IMR-90 (cell line): ENCODE results near the gene ACOX2. TPM values are rescaled to one million over a fixed set of nuclear protein-coding genes. Genes with fewer than 3 reads are reported as not detected.

Experiments
- ATAC-seq: fragments of 200-7000 bp; cut with Tn5 transposase; 2 replicates; pipeline ENCODE4 v1.9.1; 2020; ENCODE audit warnings: low read depth, mild to moderate bottlenecking, moderate library complexity
- BruUV-seq: library from RNA; stranded (reverse); fragments of 400-500 nt; replicated peaks from 2 replicates; lab custom pipeline; 2021; lab: Mats Ljungman, UMichigan
- CTCF ChIA-PET: fragments of 300-600 bp; formaldehyde crosslinking; extraction: SDS; loops from one replicate; lab custom pipeline; 2021; ENCODE audit warnings: antibody characterized with exemption; lab: Yijun Ruan, JAX
- POLR2A ChIA-PET: fragments of 300-600 bp; sonication (Branson Sonifier 250); formaldehyde crosslinking; loops from one replicate; lab custom pipeline; 2022; ENCODE audit warnings: antibody characterized with exemption; ENCODE audit not compliant: unreplicated experiment; lab: Charles Lee
- DNase-seq: peaks from one replicate; pipeline ENCODE4 v3.0.0; 2013
- H2AFZ ChIP-seq: replicated peaks from 2 replicates; pipeline ENCODE3; 2013; ENCODE audit warnings: low read length, mild to moderate bottlenecking; ENCODE audit not compliant: poor library complexity
- H2AK5ac ChIP-seq: 2 replicates; pipeline ENCODE4 v1.6.1; 2013; ENCODE audit warnings: low read depth, low read length, inconsistent platforms
- H2AK9ac ChIP-seq: replicated peaks from 2 replicates; pipeline ENCODE3; 2013; ENCODE audit warnings: mild to moderate bottlenecking, low read depth, low read length, moderate library complexity; ENCODE audit not compliant: poor library complexity
- H2BK120ac ChIP-seq: 2 replicates; pipeline ENCODE4 v1.6.1; 2013; ENCODE audit warnings: low read depth, low read length, inconsistent platforms
- H2BK15ac ChIP-seq: 3 replicates; pipeline ENCODE4 v1.6.1; 2013; ENCODE audit warnings: low read depth, low read length, inconsistent platforms
- H2BK20ac ChIP-seq: 2 replicates; pipeline ENCODE4 v1.6.1; 2013; ENCODE audit warnings: low read depth, mild to moderate bottlenecking, inconsistent platforms, low read length, moderate library complexity
- H2BK5ac ChIP-seq: 2 replicates; pipeline ENCODE4 v1.6.1; 2013; ENCODE audit warnings: mild to moderate bottlenecking, low read depth, low read length, inconsistent platforms; ENCODE audit not compliant: poor library complexity, severe bottlenecking
- H3K14ac ChIP-seq: replicated peaks from 2 replicates; pipeline ENCODE4 v1.6.1; 2013; ENCODE audit warnings: low read depth, low read length, inconsistent platforms
- H3K18ac ChIP-seq: 2 replicates; pipeline ENCODE4 v1.6.1; 2013; ENCODE audit warnings: low read depth, low read length, control low read depth
- H3K23ac ChIP-seq: 2 replicates; pipeline ENCODE4 v1.6.1; 2013; ENCODE audit warnings: low read depth, low read length, inconsistent platforms
- H3K27ac ChIP-seq: 2 replicates; pipeline ENCODE4 v1.5.1; 2013; ENCODE audit warnings: mild to moderate bottlenecking, control low read depth, low read length; ENCODE audit not compliant: insufficient read depth
- H3K27me3 ChIP-seq: 2 replicates; pipeline ENCODE4 v1.6.1; 2013; ENCODE audit warnings: low read length; ENCODE audit not compliant: control insufficient read depth, insufficient read depth
- H3K36me3 ChIP-seq: 2 replicates; pipeline ENCODE4 v1.6.1; 2013; ENCODE audit warnings: low read length, mixed read lengths; ENCODE audit not compliant: control insufficient read depth, insufficient read depth
- H3K4ac ChIP-seq: 2 replicates; pipeline ENCODE4 v1.6.1; 2013; ENCODE audit warnings: low read depth, low read length, inconsistent platforms
- H3K4me1 ChIP-seq: 2 replicates; pipeline ENCODE4 v1.6.1; 2013; ENCODE audit warnings: low read length, mixed read lengths; ENCODE audit not compliant: control insufficient read depth, insufficient read depth
- H3K4me2 ChIP-seq: 2 replicates; pipeline ENCODE4 v1.6.1; 2013; ENCODE audit warnings: low read depth, mild to moderate bottlenecking, control low read depth, low read length, moderate library complexity
- H3K4me3 ChIP-seq: 2 replicates; pipeline ENCODE4 v1.5.1; 2013; ENCODE audit warnings: low read depth, mild to moderate bottlenecking, control low read depth, low read length, moderate library complexity; ENCODE audit not compliant: insufficient read depth
- H3K56ac ChIP-seq: 2 replicates; pipeline ENCODE4 v1.6.1; 2013; ENCODE audit warnings: low read length, inconsistent platforms; ENCODE audit not compliant: insufficient read depth; ENCODE audit errors: extremely low read depth
- H3K79me1 ChIP-seq, 2 experiments: 2 replicates each; pipeline ENCODE4 v1.6.1; 2013; ENCODE audit warnings: low read length in 2 of 2, inconsistent platforms in 1 of 2, low read depth in 1 of 2
- H3K9ac ChIP-seq: 2 replicates; pipeline ENCODE4 v1.6.1; 2013; ENCODE audit warnings: low read depth, low read length, control low read depth
- H3K9me1 ChIP-seq: 2 replicates; pipeline ENCODE4 v1.6.1; 2013; ENCODE audit warnings: low read length, inconsistent platforms; ENCODE audit not compliant: insufficient read depth
- H3K9me3 ChIP-seq: 2 replicates; pipeline ENCODE4 v1.6.1; 2013; ENCODE audit warnings: low read length; ENCODE audit not compliant: control insufficient read depth, insufficient read depth
- H4K20me1 ChIP-seq: 2 replicates; pipeline ENCODE4 v1.6.1; 2013; ENCODE audit warnings: low read length, inconsistent platforms; ENCODE audit not compliant: insufficient read depth
- H4K5ac ChIP-seq: 2 replicates; pipeline ENCODE4 v1.6.1; 2013; ENCODE audit warnings: mild to moderate bottlenecking, low read depth, low read length, control low read depth
- H4K8ac ChIP-seq, 2 experiments: 2 replicates each; pipeline ENCODE4 v1.6.1; 2013; ENCODE audit warnings: low read depth in 2 of 2, low read length in 2 of 2, control low read depth in 1 of 2, inconsistent platforms in 1 of 2
- H4K91ac ChIP-seq: 2 replicates; pipeline ENCODE4 v1.6.1; 2013; ENCODE audit warnings: low read depth, low read length, inconsistent platforms; ENCODE audit not compliant: insufficient read depth
- BHLHE40 ChIP-seq: fragments of 150-350 bp; IDR thresholded peaks from 2 replicates; pipeline ENCODE4 v1.6.1; 2016; ENCODE audit warnings: mild to moderate bottlenecking, low read depth, low read length
- CEBPB ChIP-seq: IDR thresholded peaks from 2 replicates; pipeline ENCODE4 v1.6.1; 2012; ENCODE audit warnings: low read depth, low read length, improper control_type of control experiment
- CHD1 ChIP-seq: IDR thresholded peaks from 2 replicates; pipeline ENCODE4 v1.6.1; 2012; ENCODE audit warnings: low read depth, low read length, improper control_type of control experiment
- FOS ChIP-seq: fragments of 150-350 bp; IDR thresholded peaks from 2 replicates; pipeline ENCODE4 v1.6.1; 2016; ENCODE audit warnings: low read depth, low read length
- MAFK ChIP-seq: IDR thresholded peaks from 2 replicates; pipeline ENCODE4 v1.6.1; 2012; ENCODE audit warnings: low read depth, low read length, improper control_type of control experiment
- MXI1 ChIP-seq: IDR thresholded peaks from 2 replicates; pipeline ENCODE4 v1.6.1; 2012; ENCODE audit warnings: low read depth, mild to moderate bottlenecking, low read length, moderate library complexity, borderline replicate concordance
- NFE2L2 ChIP-seq: fragments of 150-350 bp; IDR thresholded peaks from 2 replicates; pipeline ENCODE4 v1.6.1; 2016; ENCODE audit warnings: low read depth, mild to moderate bottlenecking, low read length
- POLR2A ChIP-seq: IDR thresholded peaks from 2 replicates; pipeline ENCODE4 v1.6.1; 2012; ENCODE audit warnings: mild to moderate bottlenecking, low read depth, low read length
- RAD21 ChIP-seq: IDR thresholded peaks from 2 replicates; pipeline ENCODE4 v1.6.1; 2012; ENCODE audit warnings: low read length, improper control_type of control experiment
- RCOR1 ChIP-seq: IDR thresholded peaks from 2 replicates; pipeline ENCODE4 v1.6.1; 2012; ENCODE audit warnings: mild to moderate bottlenecking, low read length, improper control_type of control experiment; ENCODE audit not compliant: insufficient replicate concordance
- RFX5 ChIP-seq: IDR thresholded peaks from 2 replicates; pipeline ENCODE4 v1.8.0; 2012; ENCODE audit warnings: low read depth, mild to moderate bottlenecking, low read length, moderate library complexity
- USF2 ChIP-seq: fragments of 150-350 bp; IDR thresholded peaks from 2 replicates; pipeline ENCODE4 v1.6.1; 2017; ENCODE audit warnings: mild to moderate bottlenecking, antibody characterized with exemption, low read length, low read depth
- WGBS, 2 experiments: methylation state at CpG; one replicate each; pipeline versions ENCODE4 v1.1.5 to v1.1.7; 2013; ENCODE audit warnings: missing lambda C conversion rate in 2 of 2; ENCODE audit not compliant: insufficient read length in 1 of 2; ENCODE audit errors: extremely low coverage in 2 of 2; 5-methylcytosine and 5-hydroxymethylcytosine counted together
- dilution Hi-C: fragments of 300-500 bp; cut with HindIII; formaldehyde crosslinking; loops from one replicate; pipeline ENCODE4 v1.14.3; 2018; ENCODE audit warnings: low sequenced_read_pairs; ENCODE audit not compliant: unreplicated experiment
- in situ Hi-C: fragments of 300-500 bp; cut with MboI; formaldehyde crosslinking; loops from 3 replicates; pipeline ENCODE4 v1.14.3; 2019; ENCODE audit warnings: low sequenced_read_pairs, inconsistent platforms, mixed read lengths
- intact Hi-C: fragments of 100-400 bp; cut with micrococcal nuclease; formaldehyde crosslinking; loops from 2 replicates; pipeline ENCODE4 v1.10.0; 2022
- polyA plus RNA-seq, 3 experiments: library from polyadenylated mRNA; depleted of rRNA; stranded (reverse); fragments of >200 nt; gene quantifications; 2 replicates each; pipeline ENCODE4 v1.2.3, GENCODE V29; 2012; ENCODE audit warnings: low replicate concordance in 1 of 3
- total RNA-seq: library from RNA; depleted of rRNA; stranded (reverse); fragments of >200 nt; gene quantifications from 2 replicates; pipeline ENCODE4 v1.2.3, GENCODE V29; 2012

The ACOX2 gene
- total and polyA plus RNA-seq, 2 of the 4 experiments (the other 2 are of a cell fraction) = 15.6 to 32.9 TPM

GRCh38 chr3:58544541-58544940 lies 7.6 kb upstream of the ACOX2 start:
- Histone ChIP-seq H4K91ac (no peak overlapping the region), H2BK5ac (no peak overlapping the region), H3K9ac (no peak overlapping the region), H3K56ac (no peak overlapping the region), H3K4me3 (no peak overlapping the region), H3K9me3 (no peaks in the 10 kb centered on the region), H3K4me2 (no peak overlapping the region), H2AFZ (no peak overlapping the region), H3K4ac (no peak overlapping the region), H3K18ac (no peak overlapping the region), H4K20me1 (no peaks in the 10 kb centered on the region), H3K27ac (no peak overlapping the region), H3K4me1 (no peaks in the 10 kb centered on the region), H2BK20ac (no peak overlapping the region), H4K8ac (no peak overlapping the region), H2BK120ac (no peak overlapping the region), H3K27me3 (no peaks in the 10 kb centered on the region), H2BK15ac (no peak overlapping the region), H2AK5ac (no peak overlapping the region), H3K23ac (no peak overlapping the region), H4K5ac (no peak overlapping the region), H3K14ac (no peak overlapping the region), H3K9me1 (no peaks in the 10 kb centered on the region; the same call in 1 of the 2 replicates), H3K79me1 (no peaks in the 10 kb centered on the region), H2AK9ac (no peak overlapping the region), H3K36me3 (no peaks in the 10 kb centered on the region)
- TF ChIP-seq RAD21 (no peak), MXI1 (no peak), USF2 (no peak), RFX5 (no peak), RCOR1 (no peak), FOS (no peak), CHD1 (no peak), BHLHE40 (no peak), CEBPB (no peak), MAFK (no peak), POLR2A (no peak), NFE2L2 (no peak)
- in situ Hi-C loops (no loop called here), intact Hi-C loops (no loop called here), dilution Hi-C loops (no loop called here)
- DNase-seq (no peak), ATAC-seq (no peak)
- CTCF ChIA-PET = no interaction called here
- POLR2A ChIA-PET = no interaction called here
- no TSS peak for BruUV-seq
- WGBS, 2 experiments = no CpG with 5 or more reads among the region's 3 CpGs
